Effector memory CD4-positive, alpha-beta T cell (primary cell): Measurements from ENCODE around the gene ADAM22.

Experiments used
- DNase-seq, 3 donors: peaks; one replicate each; pipeline ENCODE4 v3.0.0-alpha.2; 2020
- H3K27ac ChIP-seq: 2 replicates; pipeline ENCODE4 v1.7.0; 2013; ENCODE audit warnings: mild to moderate bottlenecking, low read length, moderate library complexity; ENCODE audit not compliant: insufficient read depth, poor library complexity, severe bottlenecking
- H3K27me3 ChIP-seq: replicated peaks from 2 replicates; pipeline ENCODE4 v1.7.0; 2013; ENCODE audit warnings: mild to moderate bottlenecking, low read length; ENCODE audit not compliant: insufficient read depth, control insufficient read depth, poor library complexity, severe bottlenecking
- H3K36me3 ChIP-seq: 2 replicates; pipeline ENCODE4 v1.7.0; 2013; ENCODE audit warnings: mild to moderate bottlenecking, low read length, moderate library complexity; ENCODE audit not compliant: control insufficient read depth, insufficient read depth
- H3K4me1 ChIP-seq: 2 replicates; pipeline ENCODE4 v1.7.0; 2013; ENCODE audit warnings: low read length, mild to moderate bottlenecking; ENCODE audit not compliant: control insufficient read depth, insufficient read depth, poor library complexity, severe bottlenecking
- H3K4me3 ChIP-seq: 2 replicates; pipeline ENCODE4 v1.7.0; 2013; ENCODE audit warnings: low read length, low read depth, mild to moderate bottlenecking; ENCODE audit not compliant: insufficient read depth, poor library complexity, severe bottlenecking
- H3K9me3 ChIP-seq: 2 replicates; pipeline ENCODE4 v1.7.0; 2013; ENCODE audit warnings: mild to moderate bottlenecking, low read length, moderate library complexity; ENCODE audit not compliant: control insufficient read depth

ADAM22 gene

DNA sequence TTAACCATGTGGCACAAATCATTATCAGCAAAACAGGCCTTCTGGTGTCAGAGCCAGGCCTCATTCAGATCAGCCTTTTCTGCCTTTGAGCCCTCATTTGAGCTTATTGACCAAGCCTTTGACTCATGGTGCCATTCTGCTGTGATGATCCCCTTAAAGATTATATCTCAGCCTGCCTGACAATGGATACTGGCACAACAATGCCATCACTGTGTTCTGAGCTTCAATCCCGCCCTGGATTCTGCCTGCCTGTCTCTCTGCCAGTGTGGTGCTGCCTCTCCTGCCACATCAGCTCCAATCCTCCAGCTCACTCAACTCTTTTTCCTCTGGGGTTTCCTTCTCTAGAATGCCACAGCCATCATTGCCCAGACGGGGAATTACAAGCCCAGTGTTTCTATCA is 233.2 kb downstream of the ADAM22 start:
- Histone ChIP-seq H3K27me3 (no peaks in the 10 kb centered on the region), H3K36me3 (no peaks in the 10 kb centered on the region), H3K27ac (no peak overlapping the region), H3K9me3 (no peaks in the 10 kb centered on the region), H3K4me1 (no peaks in the 10 kb centered on the region), H3K4me3 (no peak overlapping the region)
- DNase-seq, result no peak

- Histone ChIP-seq H3K27ac (no peak overlapping the region), H3K9me3 (no peaks in the 10 kb centered on the region), H3K27me3 (no peaks in the 10 kb centered on the region), H3K4me3 (no peak overlapping the region), H3K36me3 (no peaks in the 10 kb centered on the region), H3K4me1 (no peaks in the 10 kb centered on the region)
- no peak for DNase-seq
Measured at GRCh38 chr7:88167721-88168120, 233.7 kb downstream of the ADAM22 start.

DNA sequence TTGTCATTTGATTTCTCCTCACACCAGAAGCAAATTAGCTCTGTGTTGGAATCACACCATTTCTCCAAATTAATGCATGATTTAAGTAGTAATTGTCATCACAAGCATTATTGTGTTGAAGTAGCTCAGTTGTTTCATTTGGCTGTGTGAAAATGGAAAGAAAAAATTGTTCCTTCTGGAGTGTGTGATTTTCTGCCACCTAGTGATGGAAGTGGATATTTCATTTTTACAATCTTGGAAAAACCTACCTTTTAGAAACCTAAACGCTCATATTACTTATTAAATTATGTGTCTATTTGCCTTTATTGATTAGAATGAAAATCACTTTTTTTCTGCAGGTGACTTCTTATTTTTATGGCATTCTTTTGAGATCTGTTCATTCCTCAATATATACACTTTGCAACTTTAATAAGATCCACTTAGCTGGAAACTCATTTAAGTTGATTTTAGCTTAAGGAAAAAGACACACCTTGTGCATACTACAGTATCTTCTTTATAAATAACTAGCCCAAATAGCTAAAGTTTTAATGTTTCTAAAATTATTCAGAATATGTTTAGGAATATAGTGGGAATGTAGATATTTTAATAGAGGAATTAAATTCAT is 235.8 kb downstream of the ADAM22 start:
- no peak for DNase-seq
- Histone ChIP-seq H3K9me3 (no peaks in the 10 kb centered on the region), H3K27ac (no peak overlapping the region), H3K27me3 (no peaks in the 10 kb centered on the region), H3K36me3 (no peaks in the 10 kb centered on the region), H3K4me1 (no peaks in the 10 kb centered on the region), H3K4me3 (no peak overlapping the region)

DNA sequence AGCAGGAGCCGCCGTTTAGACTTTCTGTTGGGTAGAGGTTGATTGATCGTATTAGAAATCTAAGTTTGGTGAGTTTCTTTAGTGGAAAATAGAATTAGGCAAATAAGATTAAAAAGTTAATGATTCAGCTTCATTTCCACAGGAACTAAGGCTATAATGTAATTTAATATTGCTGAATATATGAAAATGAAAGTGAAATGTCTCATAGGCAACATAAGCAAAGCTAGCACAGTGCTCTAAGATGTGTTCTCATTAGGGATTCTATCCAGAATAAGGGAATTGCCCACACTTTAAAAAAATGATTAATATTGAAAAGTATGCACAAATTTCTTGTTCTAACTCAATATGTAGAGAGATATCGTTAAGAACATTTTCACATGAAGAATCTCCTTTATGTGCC is 238.8 kb downstream of the ADAM22 start:
- H3K4me3 ChIP-seq, result no peak overlapping the region
- H3K4me1 ChIP-seq, result no peaks in the 10 kb centered on the region
- no peaks in the 10 kb centered on the region for H3K9me3 ChIP-seq
- H3K27me3 ChIP-seq, result no peaks in the 10 kb centered on the region
- no peaks in the 10 kb centered on the region for H3K36me3 ChIP-seq
- DNase-seq, result no peak
- H3K27ac ChIP-seq, result no peak overlapping the region

DNA sequence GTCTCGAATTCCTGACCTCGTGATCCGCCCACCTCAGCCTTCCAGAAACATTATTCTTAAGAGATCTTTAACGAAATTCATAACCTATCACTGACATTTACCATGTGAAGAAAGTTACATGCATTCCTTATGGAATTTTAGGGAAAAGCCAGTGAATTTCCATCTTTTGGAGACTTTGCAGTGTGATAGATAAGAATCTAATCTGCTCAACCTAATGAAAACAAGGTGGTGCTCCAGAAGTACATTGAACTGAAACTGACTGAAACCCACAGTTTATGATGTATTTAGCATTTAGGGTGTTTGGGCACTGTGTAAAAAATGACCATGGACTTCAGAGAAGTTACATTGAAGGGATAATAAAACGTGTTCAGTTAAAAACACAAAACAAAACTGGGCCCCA is 242.1 kb downstream of the ADAM22 start:
- Histone ChIP-seq H3K27ac (no peak overlapping the region), H3K36me3 (no peaks in the 10 kb centered on the region), H3K4me1 (no peaks in the 10 kb centered on the region), H3K27me3 (no peaks in the 10 kb centered on the region), H3K4me3 (no peak overlapping the region), H3K9me3 (no peaks in the 10 kb centered on the region)
- no peak for DNase-seq

GRCh38 chr7:88183051-88183450 is 249.0 kb downstream of the ADAM22 start:
- DNase-seq, result no peak
- no peaks in the 10 kb centered on the region for H3K27me3 ChIP-seq
- H3K4me1 ChIP-seq, result no peaks in the 10 kb centered on the region
- no peaks in the 10 kb centered on the region for H3K9me3 ChIP-seq
- H3K4me3 ChIP-seq, result no peak overlapping the region
- H3K27ac ChIP-seq, result no peak overlapping the region
- no peaks in the 10 kb centered on the region for H3K36me3 ChIP-seq

DNA sequence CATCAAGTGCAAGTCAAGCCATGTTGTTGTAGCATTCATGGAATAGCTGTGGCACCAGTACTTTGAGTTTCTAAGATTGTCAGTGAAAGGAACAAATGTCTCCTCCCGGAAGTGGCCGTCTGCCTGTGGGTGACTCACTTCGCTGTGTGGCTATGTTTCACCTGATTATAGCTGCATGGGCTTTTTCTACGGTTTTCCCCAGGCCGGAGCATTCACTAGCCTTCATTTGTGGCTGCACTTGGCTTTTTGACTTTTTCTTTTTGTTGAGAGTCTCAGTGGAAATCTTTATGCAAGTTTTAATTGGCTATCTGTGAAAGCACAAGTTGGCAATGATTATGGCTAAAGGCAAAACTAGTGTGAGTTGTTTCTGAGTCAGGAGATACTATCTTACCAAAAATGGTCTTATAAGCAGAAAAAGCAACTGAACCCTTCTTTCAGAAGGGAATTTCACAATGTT is 250.8 kb downstream of the ADAM22 start:
- DNase-seq, result peak in 2 of 3 donors; percentile 1 to 5
- no peaks in the 10 kb centered on the region for H3K27me3 ChIP-seq
- no peaks in the 10 kb centered on the region for H3K36me3 ChIP-seq
- no peaks in the 10 kb centered on the region for H3K4me1 ChIP-seq
- no peak overlapping the region for H3K4me3 ChIP-seq
- no peaks in the 10 kb centered on the region for H3K9me3 ChIP-seq
- H3K27ac ChIP-seq, result no peak overlapping the region

- no peak for DNase-seq
- H3K9me3 ChIP-seq, result no peaks in the 10 kb centered on the region
- H3K4me1 ChIP-seq, result no peaks in the 10 kb centered on the region
- H3K27ac ChIP-seq, result no peak overlapping the region
- H3K4me3 ChIP-seq, result no peak overlapping the region
- H3K27me3 ChIP-seq, result no peaks in the 10 kb centered on the region
- H3K36me3 ChIP-seq, result no peaks in the 10 kb centered on the region
Measured at GRCh38 chr7:88185650-88186049, 251.6 kb downstream of the ADAM22 start.

DNA sequence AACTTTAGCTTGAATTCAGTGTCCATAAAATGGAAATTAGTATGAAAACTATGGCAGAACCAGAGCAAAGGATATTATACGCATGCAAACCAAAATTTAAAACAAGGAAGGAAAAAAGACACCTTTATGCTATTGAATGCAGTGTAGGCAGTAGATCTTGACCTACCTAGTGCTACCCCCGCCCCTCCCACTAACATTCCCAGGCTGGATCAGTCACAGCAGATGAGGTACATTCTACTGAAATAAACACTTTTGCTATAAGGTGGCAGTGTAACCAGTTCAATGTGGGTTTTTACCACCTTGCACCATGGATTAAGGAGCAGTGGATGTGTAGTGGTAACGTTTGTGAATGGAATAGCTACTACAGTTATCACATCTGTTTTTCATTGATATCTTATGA is 257.9 kb downstream of the ADAM22 start:
- H3K9me3 ChIP-seq, result no peaks in the 10 kb centered on the region
- no peaks in the 10 kb centered on the region for H3K36me3 ChIP-seq
- H3K27ac ChIP-seq, result no peak overlapping the region
- no peak for DNase-seq
- no peak overlapping the region for H3K4me3 ChIP-seq
- no peaks in the 10 kb centered on the region for H3K4me1 ChIP-seq
- no peaks in the 10 kb centered on the region for H3K27me3 ChIP-seq

GRCh38 chr7:88200261-88200660 is 266.2 kb downstream of the ADAM22 start:
- no peaks in the 10 kb centered on the region for H3K27me3 ChIP-seq
- no peak for DNase-seq
- no peak overlapping the region for H3K27ac ChIP-seq
- H3K9me3 ChIP-seq, result no peaks in the 10 kb centered on the region
- no peaks in the 10 kb centered on the region for H3K4me1 ChIP-seq
- H3K36me3 ChIP-seq, result peaks cover 11% of the 10 kb centered on the region
- H3K4me3 ChIP-seq, result no peak overlapping the region
